CD4-positive, alpha-beta T cell treated with Interleukin-15 for 1 hour (primary cell): ENCODE results near the gene ATF7IP2.

Source experiments
- DNase-seq: peaks from one replicate; pipeline ENCODE4 v3.0.0-alpha.2; 2020

ATF7IP2 gene

DNA sequence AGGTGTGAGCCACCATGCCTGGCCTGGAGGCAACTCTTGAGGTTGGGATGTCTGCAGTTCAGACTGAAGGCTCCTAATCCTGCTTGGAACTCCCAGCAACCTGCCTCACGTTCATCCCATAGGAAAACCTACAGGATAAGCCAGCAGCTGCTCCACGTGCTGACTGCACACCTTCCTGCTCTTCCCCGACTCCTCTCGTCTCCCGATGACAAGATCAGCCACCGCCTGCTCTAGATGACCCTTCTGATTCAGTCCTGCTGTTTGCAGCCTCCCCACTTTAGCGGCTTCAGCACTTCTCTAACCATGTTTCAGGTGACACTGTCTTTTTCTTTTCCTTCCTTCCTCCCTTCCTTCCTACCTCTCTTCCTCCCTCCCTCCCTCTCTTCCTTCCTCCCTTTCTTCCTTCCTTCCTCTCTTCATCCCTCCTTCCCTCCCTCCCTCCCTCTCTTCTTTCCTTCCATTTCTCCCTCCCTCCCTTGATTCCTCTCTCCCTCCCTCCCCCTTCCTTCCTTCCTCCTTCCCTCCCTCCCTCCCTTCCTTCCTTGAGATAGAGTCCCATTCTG is 132.7 kb downstream of the ATF7IP2 start:
- DNase-seq, result no peak

DNA sequence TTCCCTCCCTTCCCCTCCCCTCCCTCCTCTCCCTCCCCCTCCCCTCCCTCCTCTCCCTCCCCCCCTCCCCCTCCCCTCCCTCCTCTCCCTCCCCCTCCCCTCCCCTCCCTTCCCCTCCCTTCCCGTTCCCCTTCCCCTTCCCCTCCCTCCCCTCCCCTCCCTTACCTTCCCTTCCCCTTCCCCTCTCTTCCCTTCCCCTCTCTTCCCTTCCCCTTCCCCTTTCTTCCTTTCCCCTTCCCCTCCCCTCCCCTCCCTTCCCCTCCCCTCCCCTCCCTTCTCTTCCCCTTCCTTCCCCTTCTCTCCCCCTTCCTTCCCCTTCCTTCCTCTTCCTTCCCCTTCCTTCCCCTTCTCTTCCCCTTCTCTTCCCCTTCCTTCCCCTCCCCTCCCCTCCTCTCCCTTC is 133.4 kb downstream of the ATF7IP2 start:
- DNase-seq, result no peak

DNA sequence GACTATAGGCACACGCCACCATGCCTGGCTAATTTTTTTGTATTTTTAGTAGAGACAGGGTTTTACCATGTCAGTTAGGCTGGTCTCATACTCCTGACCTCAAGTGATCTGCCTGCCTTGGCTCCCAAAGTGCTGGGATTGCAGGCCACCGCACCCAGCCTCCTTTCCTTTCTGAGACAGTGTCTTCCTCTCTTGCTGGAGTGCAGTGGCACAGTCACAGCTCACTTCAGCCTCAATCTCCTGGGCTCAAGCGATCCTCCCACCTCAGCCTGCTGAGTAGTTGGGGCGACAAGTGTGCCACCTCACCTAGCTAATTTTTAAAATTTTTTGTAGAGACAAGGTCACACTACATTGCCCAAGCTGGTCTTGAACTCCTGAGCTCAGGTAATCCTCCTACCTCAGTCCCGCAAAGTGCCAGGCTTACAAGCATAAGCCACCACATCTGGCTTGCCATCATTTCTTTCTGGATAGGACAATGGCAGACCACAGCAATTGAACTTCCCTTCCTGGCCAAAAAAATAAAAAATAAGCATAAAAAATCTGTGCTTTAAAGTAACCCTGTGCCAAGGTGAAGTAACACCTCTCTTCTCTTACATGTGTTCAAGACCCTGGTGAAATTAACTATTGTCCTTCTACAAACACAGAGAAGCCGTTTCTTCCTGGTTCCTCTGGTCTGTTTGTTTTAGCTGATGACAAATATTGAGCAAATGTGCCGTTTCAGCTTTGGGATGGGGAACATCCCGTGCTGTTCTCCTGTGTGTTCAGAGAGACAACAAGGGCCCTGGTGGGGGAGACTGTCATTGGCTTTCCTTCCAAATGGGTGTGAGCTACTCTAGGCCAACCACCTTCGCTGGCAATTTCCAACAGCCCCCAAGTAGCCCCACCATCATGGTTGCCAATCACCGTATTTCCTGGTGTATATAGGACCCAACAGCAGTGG is 134.3 kb downstream of the ATF7IP2 start:
- no peak for DNase-seq

DNA sequence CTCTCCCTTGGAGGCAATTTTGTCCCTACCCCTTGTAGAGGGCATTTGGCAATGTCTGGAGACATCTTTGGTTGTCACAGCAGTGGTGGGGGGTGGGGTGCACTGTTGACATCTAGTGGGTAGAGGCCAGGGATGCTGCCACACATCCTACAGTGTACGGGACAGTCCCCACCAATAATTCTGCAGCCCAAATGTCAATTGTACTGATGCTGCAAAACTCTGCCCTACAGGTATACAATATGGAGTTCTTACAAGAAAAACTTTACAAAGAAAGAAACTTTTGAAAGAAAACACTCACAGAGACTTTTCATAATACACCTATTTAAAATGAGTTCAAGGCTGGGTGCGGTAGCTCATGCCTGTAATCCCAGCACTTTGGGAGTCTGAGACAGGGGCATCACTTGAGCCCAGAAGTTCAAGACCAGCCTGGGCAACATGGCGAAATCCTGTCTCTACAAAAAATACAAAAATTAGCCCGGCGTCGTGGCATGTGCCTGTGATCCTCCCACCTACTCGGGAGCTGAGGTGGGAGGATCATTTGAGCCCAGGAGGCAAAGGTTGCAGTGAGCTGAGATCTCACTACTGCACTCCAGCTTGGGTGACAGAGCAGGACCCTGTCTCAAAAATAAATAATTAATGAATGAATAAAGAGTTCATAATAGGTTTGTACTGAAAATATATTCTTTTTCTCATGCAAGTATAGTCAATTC is 135.2 kb downstream of the ATF7IP2 start:
- DNase-seq, result no peak

DNA sequence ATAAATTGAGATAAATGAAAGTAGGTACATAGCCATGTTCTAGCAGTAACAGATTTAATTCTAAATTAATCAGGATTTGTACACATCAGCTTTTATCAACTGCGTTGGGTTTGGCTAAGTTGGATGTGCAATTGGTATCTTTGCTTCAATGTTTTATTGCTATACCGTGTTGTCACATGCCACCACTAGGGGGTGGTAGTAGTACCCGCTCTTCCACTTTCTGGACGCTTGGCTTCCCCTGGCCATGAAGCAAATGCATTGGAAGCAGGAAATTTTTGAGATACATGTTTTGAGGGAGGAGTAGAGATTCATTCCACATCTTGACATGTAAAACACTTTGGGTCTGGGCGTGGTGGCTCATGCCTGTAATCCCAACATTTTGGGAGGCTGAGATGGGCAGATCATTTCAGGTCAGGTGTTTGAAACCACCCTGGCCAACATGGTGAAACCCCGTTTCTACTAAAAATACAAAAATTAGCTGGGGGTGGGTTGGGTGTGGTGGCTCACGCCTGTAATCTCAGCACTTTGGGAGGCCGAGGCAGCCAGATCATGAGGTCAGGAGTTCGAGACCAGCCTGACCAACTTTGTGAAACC is 135.9 kb downstream of the ATF7IP2 start:
- DNase-seq, result peak; percentile 41

DNA sequence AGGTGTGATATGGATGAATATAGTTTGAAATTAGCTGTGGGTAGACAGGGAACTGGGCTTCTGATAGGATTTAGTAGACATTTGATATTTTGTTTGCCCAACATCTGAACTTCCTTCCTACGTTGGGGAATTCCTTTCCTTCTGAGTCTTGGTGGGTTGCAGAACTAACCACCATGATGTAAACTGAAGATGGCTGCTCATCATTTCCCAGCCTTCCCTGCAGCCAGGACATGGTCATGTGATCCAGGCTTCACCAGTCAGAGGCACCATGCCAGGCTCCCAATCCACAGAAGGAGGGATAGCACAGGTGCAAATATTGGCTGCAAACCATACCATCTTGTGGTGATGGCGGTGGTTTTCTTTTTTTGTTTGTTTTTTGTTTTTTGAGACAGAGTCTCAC is 137.1 kb downstream of the ATF7IP2 start:
- no peak for DNase-seq

DNA sequence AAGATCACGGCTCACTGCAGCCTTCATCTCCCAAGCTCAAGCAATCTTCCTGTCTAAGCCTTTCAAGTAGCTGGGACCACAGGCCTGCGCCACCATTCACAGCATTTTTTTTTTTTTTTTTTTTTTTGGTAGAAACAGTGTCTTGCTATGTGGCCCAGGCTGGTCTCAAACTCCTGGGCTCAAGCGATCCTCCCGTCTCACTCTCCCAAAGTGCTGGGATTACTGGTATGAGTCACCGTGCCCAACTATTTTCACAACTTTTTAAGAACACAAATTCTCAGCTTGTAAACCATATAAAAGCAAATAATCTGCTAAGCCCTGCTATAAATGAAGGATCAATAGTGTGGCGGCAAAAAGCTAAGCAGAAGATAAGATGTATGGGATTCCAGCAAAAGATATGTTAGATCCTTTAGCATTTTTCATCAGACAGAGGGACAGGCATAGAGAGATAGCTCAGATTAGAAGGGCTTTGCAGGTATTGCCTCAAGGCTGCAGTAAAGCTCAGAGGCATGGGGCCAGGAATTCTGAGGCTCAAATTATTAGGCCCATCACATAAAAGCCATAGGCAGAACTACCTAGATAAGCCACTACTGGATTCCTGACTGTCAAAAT is 139.5 kb downstream of the ATF7IP2 start:
- no peak for DNase-seq

DNA sequence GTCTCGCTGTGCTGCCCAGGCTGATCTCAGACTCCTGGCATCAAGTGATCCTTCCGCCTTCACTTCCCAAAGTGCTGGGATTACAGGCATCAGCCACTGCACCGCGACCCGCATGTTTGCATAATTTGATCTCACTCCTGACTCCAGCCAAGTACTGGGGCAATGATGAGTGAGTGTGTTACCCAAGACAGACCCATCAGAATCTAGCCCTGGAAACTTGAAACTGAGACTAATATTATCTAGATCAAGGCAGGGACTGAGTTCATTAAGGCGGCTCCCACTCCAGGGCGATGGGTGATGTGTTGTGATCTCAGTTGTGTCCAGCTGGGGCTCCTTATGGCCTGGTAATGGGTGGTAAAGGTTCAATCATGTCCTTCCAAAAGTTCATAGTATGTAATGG is 141.1 kb downstream of the ATF7IP2 start:
- no peak for DNase-seq

DNA sequence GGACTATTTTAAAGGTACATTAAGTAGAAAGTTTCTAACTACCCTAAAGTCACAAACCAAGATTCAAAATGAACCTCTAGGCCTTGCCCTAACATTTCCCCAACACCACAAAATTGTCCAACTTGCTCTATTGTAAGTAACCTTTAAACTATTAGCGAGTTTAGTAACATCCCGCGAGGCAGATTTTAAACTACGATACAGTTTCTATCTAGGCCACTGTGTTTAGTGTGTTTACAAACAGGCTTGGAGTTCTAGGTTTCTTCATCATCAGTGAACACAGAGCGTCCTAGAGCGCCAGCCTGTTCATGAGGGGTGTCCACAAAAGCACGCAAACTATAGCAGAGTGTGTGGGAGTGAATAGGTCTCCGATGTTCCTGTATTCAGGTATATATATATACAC is 142.8 kb downstream of the ATF7IP2 start:
- no peak for DNase-seq

DNA sequence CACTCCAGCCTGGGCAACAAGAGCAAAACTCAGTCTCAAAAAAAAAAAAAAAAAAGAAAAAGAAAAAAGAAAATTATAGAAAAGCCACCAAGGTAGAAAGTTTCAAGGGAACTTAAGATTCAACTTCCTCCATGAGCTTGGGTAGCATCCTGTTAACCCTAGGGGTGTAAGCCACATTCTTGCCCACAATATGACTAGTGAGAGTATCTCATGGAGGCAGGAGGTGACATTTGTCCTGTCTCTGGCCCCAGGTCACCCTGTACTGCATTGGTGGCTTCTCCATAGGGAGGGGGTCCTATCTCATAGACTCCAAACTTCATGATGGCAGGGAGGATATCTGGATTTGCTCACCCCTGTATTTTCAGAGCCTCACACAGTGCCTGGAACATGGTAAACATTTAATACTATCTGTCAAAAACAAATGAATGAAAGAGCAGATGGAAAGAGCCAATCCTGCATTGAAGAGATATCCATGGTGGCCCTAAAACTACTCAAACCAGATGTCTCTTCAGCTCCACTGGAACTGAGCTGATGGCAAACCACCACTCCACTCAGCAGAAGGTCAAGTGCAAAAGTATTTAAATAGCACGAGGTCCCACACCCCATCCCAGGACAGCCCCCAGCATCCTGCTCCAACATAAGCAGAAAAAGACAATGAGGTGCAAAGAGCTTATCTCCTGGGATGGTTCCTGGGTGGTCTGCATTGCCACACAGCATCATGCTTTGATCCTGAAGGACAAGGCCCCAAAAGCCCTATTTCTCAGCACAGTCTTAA is 144.2 kb downstream of the ATF7IP2 start:
- DNase-seq, result no peak

DNA sequence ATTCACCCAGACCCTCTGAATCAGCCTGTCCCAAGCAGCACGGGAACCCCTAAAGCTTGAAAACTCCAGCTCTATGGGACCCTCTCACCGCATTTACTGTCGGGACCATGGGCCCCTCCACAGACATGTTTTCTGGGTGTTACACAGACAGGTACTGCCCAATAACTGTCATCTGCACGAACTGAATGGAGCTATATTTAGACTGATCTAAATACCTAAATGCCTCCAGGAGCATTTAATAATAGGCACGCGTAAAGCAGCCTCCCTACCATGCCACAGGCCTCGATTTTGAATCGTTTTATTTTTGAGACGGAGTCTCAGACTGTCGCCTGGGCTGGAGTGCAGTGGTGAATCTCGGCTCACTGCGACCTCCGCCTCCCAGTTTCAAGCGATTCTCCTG is 144.8 kb downstream of the ATF7IP2 start:
- DNase-seq, result no peak

DNA sequence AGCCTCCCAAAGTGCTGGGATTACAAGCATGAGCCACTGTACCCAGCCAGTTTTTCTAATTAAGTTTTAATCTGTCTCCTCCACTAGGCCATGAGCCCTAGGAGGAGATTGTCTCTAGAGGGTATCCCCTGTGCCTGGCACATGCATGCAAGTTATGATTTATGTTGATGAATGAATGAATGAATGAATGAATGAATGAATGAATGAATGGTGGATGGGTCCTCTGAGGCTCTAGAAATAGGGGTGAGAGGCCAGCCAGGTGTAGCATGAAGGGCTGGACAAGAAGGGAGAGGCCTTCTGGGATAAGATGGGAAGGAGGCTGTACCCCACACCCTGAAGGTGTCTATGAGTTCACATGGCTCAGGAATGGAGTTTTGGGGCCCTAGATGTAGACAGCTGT is 145.7 kb downstream of the ATF7IP2 start:
- DNase-seq, result no peak
